IMR-90 (cell line): ENCODE measurements around the gene APOL2.

Experiments
- CTCF ChIP-seq: conservative IDR thresholded peaks from 2 replicates; pipeline ENCODE4 v1.5.1; 2012; ENCODE audit warnings: mild to moderate bottlenecking, low read depth, low read length, improper control_type of control experiment
- RAD21 ChIP-seq: IDR thresholded peaks from 2 replicates; pipeline ENCODE4 v1.6.1; 2012; ENCODE audit warnings: low read length, improper control_type of control experiment

- TF ChIP-seq CTCF (no peak), RAD21 (no peak)
Observed at GRCh38 chr22:36236388-36237319, 2.7 kb downstream of the APOL2 start.
